Natural killer cell (primary cell): ENCODE measurements around the gene SECISBP2. TPM values are rescaled to one million over a fixed set of nuclear protein-coding genes. Genes with fewer than 3 reads are reported as not detected.
A peak's percentile ranks its signal among the peaks of the same experiment; 100 is the strongest.

Source experiments
- ATAC-seq, 3 donors: fragments of 150-1000 bp in 2 of 3; fragments of 200-7000 bp in 1 of 3; cut with Tn5 transposase; 1 replicate in 1 of 3; 2 replicates in 2 of 3; pipeline ENCODE4 v1.10.0; 2021; ENCODE audit warnings: mild to moderate bottlenecking in 2 of 3, moderate library complexity in 2 of 3
- DNase-seq, 2 donors: peaks; one replicate each; pipeline versions ENCODE4 v3.0.0 to v3.0.0-alpha.2; 2013 to 2021; ENCODE audit warnings: mixed read lengths in 1 of 2
- H3K27ac ChIP-seq: one replicate; pipeline ENCODE4 v1.5.1; 2013; ENCODE audit warnings: mild to moderate bottlenecking, low read length
- H3K27me3 ChIP-seq: one replicate; pipeline ENCODE4 v1.6.1; 2013; ENCODE audit warnings: low read length; ENCODE audit not compliant: control insufficient read depth, insufficient read depth
- H3K36me3 ChIP-seq: one replicate; pipeline ENCODE4 v1.6.1; 2013; ENCODE audit warnings: low read length; ENCODE audit not compliant: control insufficient read depth, insufficient read depth
- H3K4me1 ChIP-seq: one replicate; pipeline ENCODE4 v1.6.1; 2013; ENCODE audit warnings: low read length; ENCODE audit not compliant: control insufficient read depth, insufficient read depth
- H3K4me3 ChIP-seq: one replicate; pipeline ENCODE4 v1.5.1; 2013; ENCODE audit warnings: low read length
- H3K9me3 ChIP-seq: one replicate; pipeline ENCODE4 v1.6.1; 2013; ENCODE audit warnings: low read length; ENCODE audit not compliant: control insufficient read depth, insufficient read depth
- H3K27ac Mint-ChIP-seq, 2 donors: one replicate each; pipeline ENCODE4 v1.8.0; 2022; ENCODE audit warnings: mild to moderate bottlenecking in 2 of 2, mixed read lengths in 2 of 2, moderate library complexity in 1 of 2
- H3K27me3 Mint-ChIP-seq, 2 donors: one replicate each; pipeline ENCODE4 v1.8.0; 2022; ENCODE audit warnings: low read depth in 2 of 2, mixed read lengths in 2 of 2
- H3K36me3 Mint-ChIP-seq: one replicate; pipeline ENCODE4 v1.8.0; 2022; ENCODE audit warnings: mixed read lengths
- H3K4me1 Mint-ChIP-seq, 2 donors: one replicate each; pipeline ENCODE4 v1.8.0; 2022; ENCODE audit warnings: mixed read lengths in 2 of 2
- H3K4me3 Mint-ChIP-seq: one replicate; pipeline ENCODE4 v1.8.0; 2022; ENCODE audit warnings: mild to moderate bottlenecking, moderate library complexity, mixed read lengths
- H3K9me3 Mint-ChIP-seq, 2 donors: one replicate each; pipeline ENCODE4 v1.8.0; 2022; ENCODE audit warnings: mixed read lengths in 2 of 2
- CTCF ChIP-seq: fragments of 200-600 bp; IDR thresholded peaks from one replicate; pipeline ENCODE4 v1.8.0; 2022; ENCODE audit warnings: antibody characterized with exemption
- WGBS: methylation state at CpG from one replicate; pipeline ENCODE4 v1.1.7; 2013; ENCODE audit warnings: missing lambda C conversion rate; ENCODE audit not compliant: insufficient coverage; 5-methylcytosine and 5-hydroxymethylcytosine counted together
- intact Hi-C: fragments of 100-400 bp; cut with micrococcal nuclease; formaldehyde crosslinking; loops from one replicate; pipeline ENCODE4 v1.14.2; 2022
- total RNA-seq, 4 donors: library from RNA; stranded (reverse); fragments of 120-200 nt in 1 of 4; gene quantifications; one replicate each; pipeline versions ENCODE4 v1.2.3 to v1.2.4, GENCODE V29; 2013 to 2022

SECISBP2 gene
- total RNA-seq, 3 donors from 2014 or later (not counting 1 experiment from before 2014, with no cell fraction given): 79.5 to 95.8 (median 88.7) TPM

DNA sequence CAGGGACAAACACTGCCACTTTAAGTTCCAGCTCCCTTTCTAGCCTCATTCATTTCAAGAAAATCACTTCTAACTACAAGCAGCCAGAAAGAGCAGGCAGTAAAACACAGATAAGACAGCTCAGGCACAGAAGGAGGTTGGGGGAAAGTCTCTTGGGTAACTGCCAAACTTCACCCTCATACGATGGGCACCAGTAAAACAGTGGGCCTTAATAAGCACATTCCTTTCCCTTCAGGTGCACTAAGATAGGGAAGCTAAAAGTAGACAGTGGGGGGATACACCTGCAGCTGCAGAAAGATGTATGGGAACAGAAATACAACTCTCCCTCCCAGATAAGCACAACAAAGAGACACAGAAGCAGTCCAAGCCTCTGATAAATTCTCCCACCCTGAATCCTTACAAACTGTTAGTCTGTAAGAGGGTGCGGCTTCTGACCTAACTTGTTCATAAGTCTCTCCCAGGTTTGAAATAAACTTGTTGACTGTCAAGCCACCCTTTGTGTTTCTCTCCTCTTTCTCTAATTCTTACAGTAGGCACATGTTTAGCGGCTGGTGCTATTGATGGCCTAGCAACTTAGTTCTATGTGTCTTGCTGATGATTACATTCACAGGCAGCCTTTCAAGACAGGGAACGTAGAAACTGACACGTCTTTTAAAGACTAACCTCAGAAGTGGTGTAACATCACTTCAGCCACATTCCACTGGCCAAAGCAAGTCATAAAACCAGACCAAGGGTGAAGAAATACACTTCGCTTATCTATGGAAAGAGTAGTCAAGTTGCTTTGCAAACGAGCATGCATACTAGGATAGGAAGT lies 14.1 kb upstream of the SECISBP2 start:
- H3K4me1 Mint-ChIP-seq: no peaks in the 10 kb centered on the region

DNA sequence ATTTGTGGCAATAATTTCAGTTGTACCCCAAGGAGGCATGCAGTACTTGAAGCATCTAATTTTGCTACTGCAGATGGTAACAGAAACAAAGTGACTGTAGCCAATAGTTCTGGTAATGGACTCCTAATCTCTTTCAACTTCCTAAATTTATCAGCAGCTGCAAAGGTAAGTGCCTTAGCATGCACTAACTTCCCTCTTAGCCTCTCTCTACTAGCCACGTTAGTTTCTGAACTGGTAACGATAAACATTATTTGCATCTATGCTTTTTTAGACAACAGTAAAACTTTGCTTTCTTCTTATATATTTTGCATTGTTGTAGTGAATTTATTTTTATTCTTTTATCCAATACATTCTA lies 13.5 kb upstream of the SECISBP2 start:
- H3K27ac Mint-ChIP-seq: no peak overlapping the region
- no peaks in the 10 kb centered on the region for H3K9me3 Mint-ChIP-seq
- Histone ChIP-seq H3K27ac (no peak overlapping the region), H3K36me3 (no peaks in the 10 kb centered on the region), H3K4me1 (peaks cover 6% of the 10 kb centered on the region), H3K27me3 (no peaks in the 10 kb centered on the region), H3K9me3 (no peaks in the 10 kb centered on the region), H3K4me3 (no peak overlapping the region)
- intact Hi-C loops: no loop called here
- H3K27me3 Mint-ChIP-seq: no peaks in the 10 kb centered on the region
- ATAC-seq (no peak), DNase-seq (no peak)
- no peak for TF ChIP-seq CTCF
- no peaks in the 10 kb centered on the region for H3K36me3 Mint-ChIP-seq
- H3K4me3 Mint-ChIP-seq: no peak overlapping the region
- 33% methylated on average over 1 of the region's 2 CpGs for WGBS
- H3K4me1 Mint-ChIP-seq: no peaks in the 10 kb centered on the region

More for the DNA sequence above, 14.1 kb upstream of the SECISBP2 start:
- H3K36me3 Mint-ChIP-seq: no peaks in the 10 kb centered on the region
- H3K4me1 ChIP-seq: peaks cover under 1% of the 10 kb centered on the region
- DNase-seq (no peak), ATAC-seq (peak in 1 of 3 donors; percentile 37)
- 66% methylated on average over 6 of the region's 7 CpGs for WGBS
- TF ChIP-seq CTCF: no peak
- no peak overlapping the region for H3K4me3 ChIP-seq
- H3K27ac Mint-ChIP-seq: no peak overlapping the region
- H3K9me3 Mint-ChIP-seq: no peaks in the 10 kb centered on the region
- H3K27me3 ChIP-seq: no peaks in the 10 kb centered on the region
- no peak overlapping the region for H3K27ac ChIP-seq
- no peaks in the 10 kb centered on the region for H3K9me3 ChIP-seq
- H3K36me3 ChIP-seq: no peaks in the 10 kb centered on the region
- intact Hi-C loops: no loop called here
- no peaks in the 10 kb centered on the region for H3K27me3 Mint-ChIP-seq
- no peak overlapping the region for H3K4me3 Mint-ChIP-seq

- Histone ChIP-seq H3K4me3 (no peak overlapping the region), H3K27me3 (no peaks in the 10 kb centered on the region), H3K36me3 (no peaks in the 10 kb centered on the region), H3K4me1 (peaks cover 11% of the 10 kb centered on the region), H3K27ac (no peak overlapping the region), H3K9me3 (no peaks in the 10 kb centered on the region)
- no peak overlapping the region for H3K4me3 Mint-ChIP-seq
- H3K36me3 Mint-ChIP-seq: no peaks in the 10 kb centered on the region
- ATAC-seq (no peak), DNase-seq (no peak)
- intact Hi-C loops: no loop called here
- WGBS: 75% methylated on average over 3 of the region's 3 CpGs
- H3K27me3 Mint-ChIP-seq: no peaks in the 10 kb centered on the region
- no peak overlapping the region for H3K27ac Mint-ChIP-seq
- no peak for TF ChIP-seq CTCF
- peaks cover 4 to 5% of the 10 kb centered on the region in 2 donors for H3K4me1 Mint-ChIP-seq
- no peaks in the 10 kb centered on the region for H3K9me3 Mint-ChIP-seq
Measured at GRCh38 chr9:89305868-89306267, 12.4 kb upstream of the SECISBP2 start.

DNA sequence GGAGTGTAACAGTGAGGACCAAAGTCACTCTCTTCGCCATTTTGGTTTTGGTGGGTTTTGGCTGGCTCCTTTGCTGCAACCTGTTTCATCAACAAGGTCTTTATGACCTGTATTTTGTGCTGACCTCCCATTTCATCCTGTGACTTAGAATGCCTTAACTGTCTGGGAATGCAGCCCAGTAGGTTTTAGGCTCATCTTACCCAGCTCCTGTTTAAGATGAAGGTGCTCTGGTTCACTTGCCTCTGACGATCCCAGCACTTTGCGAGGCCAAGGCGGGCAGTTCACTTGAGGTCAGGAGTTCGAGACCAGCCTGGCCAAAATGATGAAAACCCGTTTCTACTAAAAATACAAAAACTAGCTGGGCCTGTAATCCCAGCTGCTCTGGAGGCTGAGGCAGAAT lies 9.1 kb upstream of the SECISBP2 start:
- peaks cover 18% of the 10 kb centered on the region for H3K4me1 ChIP-seq
- H3K27me3 ChIP-seq: no peaks in the 10 kb centered on the region
- no peaks in the 10 kb centered on the region for H3K9me3 Mint-ChIP-seq
- H3K4me3 ChIP-seq: no peak overlapping the region
- intact Hi-C loops: no loop called here
- no peak for TF ChIP-seq CTCF
- H3K4me1 Mint-ChIP-seq: peaks cover 16 to 23% of the 10 kb centered on the region in 2 donors
- H3K36me3 ChIP-seq: no peaks in the 10 kb centered on the region
- DNase-seq (no peak), ATAC-seq (no peak)
- no peaks in the 10 kb centered on the region for H3K36me3 Mint-ChIP-seq
- H3K4me3 Mint-ChIP-seq: peak overlapping the region; percentile 96
- peak overlapping the region; percentile 95 for H3K27ac ChIP-seq
- H3K9me3 ChIP-seq: no peaks in the 10 kb centered on the region
- H3K27me3 Mint-ChIP-seq: no peaks in the 10 kb centered on the region
- H3K27ac Mint-ChIP-seq: peak overlapping the region; percentile 97 to 99
- WGBS: 96% methylated on average over 6 of the region's 6 CpGs
